NCI-H526 (cell line): ENCODE measurements around the gene VPS13A.
"Not testable (repeated sequence)": the region's sequence is repeated elsewhere in the genome, so short reads cannot be mapped to it uniquely, and the experiment has no call there.

Experiments
- DNase-seq, 2 experiments: peaks; one replicate each; lab custom pipeline; 2025; lab: John Stamatoyannopoulos, UW

VPS13A gene

GRCh38 chr9:77183581-77183980, 6.2 kb downstream of the VPS13A start:
- DNase-seq = no peak

- no peak for DNase-seq
These were observed 10.9 kb downstream of the VPS13A start for GRCh38 chr9:77188242-77188641.

DNA sequence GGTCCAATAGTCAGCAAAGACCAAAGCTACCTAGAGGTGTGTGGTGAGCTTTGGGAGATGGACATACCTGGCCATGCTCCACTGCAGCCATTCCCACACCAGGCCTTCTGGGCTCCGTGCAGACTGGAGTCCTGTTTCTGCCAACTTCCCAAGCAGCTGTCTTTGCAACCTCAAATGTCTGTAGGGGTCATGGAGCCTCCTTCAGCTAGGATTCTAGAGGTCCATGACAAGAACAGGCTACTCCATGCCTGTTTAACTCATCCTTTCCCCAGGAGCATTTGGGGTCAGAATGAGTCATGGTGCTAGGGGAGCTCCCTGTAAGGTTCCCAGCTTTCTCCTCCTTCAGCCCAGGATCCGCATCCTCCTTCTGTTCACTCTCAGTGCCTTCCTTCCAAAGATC, 17.1 kb downstream of the VPS13A start:
- no peak for DNase-seq

GRCh38 chr9:77210116-77210515, 32.8 kb downstream of the VPS13A start:
- no peak for DNase-seq

- no peak for DNase-seq
These were observed 34.2 kb downstream of the VPS13A start for GRCh38 chr9:77211561-77211960.

DNA sequence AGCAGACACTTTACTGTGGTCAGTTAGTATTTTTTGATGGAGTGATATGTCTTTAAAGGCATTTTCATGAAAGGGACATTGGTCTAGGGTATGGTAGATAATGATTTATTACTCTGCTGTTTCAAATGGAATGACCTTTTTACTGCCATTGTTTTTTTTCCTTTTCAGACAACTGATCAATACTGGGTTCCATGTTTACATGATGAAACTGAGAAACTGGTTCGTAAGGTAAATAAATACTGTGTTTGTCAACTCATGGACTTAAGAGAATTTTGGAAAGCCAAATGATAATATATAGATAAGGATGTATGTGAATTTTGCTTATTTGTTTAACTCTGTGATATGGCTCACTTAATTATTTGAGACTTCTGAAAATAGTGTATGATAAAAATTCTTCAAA, 35.5 kb downstream of the VPS13A start:
- no peak for DNase-seq

DNA sequence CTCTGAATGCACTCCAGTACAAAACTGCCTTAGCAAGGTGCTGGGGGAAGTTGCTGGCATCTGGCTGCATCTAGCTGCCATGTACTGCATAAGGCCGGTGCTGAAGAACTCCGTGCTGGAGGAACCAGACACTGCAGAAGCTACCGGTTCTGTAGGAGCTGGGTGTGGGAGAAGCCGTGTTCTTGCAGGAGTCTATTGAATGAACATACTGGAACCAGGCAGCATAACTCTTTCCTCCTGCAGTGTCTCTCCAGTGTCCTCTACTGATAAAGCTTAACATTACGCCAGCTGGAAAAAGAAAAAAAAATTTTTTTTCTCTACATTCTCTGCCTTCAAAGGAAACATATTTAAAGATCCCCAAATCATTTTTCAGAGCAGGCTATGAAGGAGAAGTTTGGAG, 38.5 kb downstream of the VPS13A start:
- DNase-seq = peak in 1 of 2 experiments; percentile 0

GRCh38 chr9:77218612-77219011, 41.3 kb downstream of the VPS13A start:
- no peak for DNase-seq

DNA sequence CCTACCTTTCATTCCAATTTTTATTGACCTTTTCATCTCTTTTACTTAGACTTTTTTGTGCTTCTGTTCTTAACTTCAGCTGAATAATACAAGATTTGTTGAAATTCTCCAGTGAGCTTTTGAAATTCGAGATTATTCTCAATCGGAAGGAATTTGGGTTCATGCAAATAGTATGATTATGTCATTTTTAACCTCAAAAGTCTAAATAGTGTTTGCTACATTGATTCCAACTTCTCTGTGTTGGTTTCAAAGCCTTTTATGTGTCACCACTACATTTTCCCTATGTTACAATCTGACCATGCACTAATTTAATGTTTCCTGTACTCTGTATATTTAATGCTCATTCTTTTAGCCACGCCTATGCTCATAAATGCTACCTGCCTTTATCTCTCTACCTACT, 44.1 kb downstream of the VPS13A start:
- DNase-seq = no peak

GRCh38 chr9:77224746-77225312, 47.5 kb downstream of the VPS13A start:
- DNase-seq = no peak

GRCh38 chr9:77236693-77237092, 59.4 kb downstream of the VPS13A start:
- no peak for DNase-seq

DNA sequence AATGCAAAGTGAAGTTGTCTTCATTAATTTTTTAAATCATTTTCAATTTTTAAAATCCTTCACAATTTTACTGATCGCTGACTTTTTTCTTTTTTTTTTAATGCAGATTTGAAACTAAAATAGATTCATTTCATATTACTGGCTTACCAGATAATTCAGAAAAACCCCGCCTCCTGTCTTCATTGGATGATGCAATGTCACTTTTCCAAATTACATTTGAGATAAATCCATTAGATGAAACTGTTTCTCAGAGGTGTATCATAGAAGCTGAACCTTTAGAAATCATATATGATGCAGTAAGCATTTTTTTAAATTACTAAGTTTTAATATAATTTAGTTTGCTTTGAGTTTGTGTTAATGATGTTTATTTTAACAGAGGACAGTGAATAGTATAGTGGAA, 60.6 kb downstream of the VPS13A start:
- no peak for DNase-seq

GRCh38 chr9:77251050-77251449, 73.7 kb downstream of the VPS13A start:
- no peak for DNase-seq

GRCh38 chr9:77257275-77257674, 79.9 kb downstream of the VPS13A start:
- DNase-seq = no peak

DNA sequence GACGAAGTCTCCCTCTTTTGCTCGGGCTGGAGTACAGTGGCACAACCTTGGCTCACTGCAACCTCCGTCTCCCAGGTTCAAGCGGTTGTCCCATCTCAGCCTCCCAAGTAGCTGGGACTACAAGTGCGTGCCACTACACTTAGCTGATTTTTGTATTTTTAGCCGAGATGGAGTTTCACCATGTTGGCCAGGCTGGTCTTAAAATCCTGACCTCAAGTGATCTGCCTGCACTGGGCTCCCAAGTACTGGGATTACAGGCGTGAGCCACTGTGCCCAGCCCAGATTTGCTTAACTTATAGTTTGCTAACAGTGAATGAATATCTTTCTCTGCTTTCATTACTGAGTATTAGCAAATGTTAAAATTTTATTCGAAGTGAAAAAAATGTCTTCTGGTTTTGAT, 84.3 kb downstream of the VPS13A start:
- DNase-seq = no peak

GRCh38 chr9:77267762-77268161, 90.4 kb downstream of the VPS13A start:
- not testable (repeated sequence) for DNase-seq

DNA sequence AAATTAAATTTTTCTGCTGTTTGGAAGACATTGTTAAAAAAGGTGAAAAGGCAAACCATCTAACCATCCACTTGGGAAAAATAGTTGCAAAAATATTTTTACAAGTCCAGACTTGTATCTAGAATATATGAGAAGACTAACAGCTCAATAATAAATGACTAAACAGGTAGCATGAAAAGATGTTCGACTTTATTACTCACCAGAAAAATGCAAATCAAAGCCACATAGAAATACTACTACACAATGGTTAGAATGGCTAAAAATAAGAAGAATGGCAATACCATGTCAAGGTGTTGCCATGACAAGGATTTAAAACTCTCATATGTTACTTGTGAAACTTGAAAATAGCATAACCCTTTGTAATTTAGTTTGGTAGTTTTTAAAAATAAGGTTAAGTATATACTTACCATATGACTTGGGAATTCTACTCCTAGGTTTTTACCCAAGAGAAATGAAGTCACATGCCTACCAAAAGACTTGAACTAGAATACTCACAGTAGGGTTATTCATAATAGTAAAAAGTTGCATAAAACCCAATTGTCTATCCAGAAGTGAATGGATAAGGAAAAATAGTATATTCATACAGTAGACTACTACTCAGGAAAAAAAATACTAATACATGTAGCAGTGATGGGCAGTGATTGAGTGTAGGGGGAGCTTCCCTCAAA, 93.8 kb downstream of the VPS13A start:
- no peak for DNase-seq

- no peak for DNase-seq
These were observed 99.5 kb downstream of the VPS13A start for GRCh38 chr9:77276799-77277198.

- no peak for DNase-seq
These were observed 100.4 kb downstream of the VPS13A start for GRCh38 chr9:77277719-77278118.

DNA sequence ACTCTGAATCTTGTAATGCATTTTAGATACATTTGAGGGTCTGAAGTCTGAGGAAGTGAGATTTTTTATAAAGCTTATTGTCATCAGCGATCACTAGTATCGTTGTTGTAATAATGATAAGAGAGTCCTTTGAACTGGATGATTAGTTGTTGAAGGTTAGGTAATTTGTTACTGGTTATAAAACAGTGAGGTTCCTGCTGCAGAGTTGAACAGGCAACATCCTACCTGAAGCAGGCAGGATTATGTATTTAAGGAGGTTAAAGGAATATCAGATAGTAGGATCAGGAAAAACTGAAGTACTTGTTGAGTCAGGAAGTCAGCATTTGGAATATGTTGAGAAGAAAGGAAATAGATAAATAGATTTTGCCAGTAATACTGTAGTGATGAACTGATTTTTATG, 106.7 kb downstream of the VPS13A start:
- DNase-seq = no peak

- DNase-seq = no peak
These were observed 107.3 kb downstream of the VPS13A start for GRCh38 chr9:77284616-77285015.

GRCh38 chr9:77290373-77290772, 113.0 kb downstream of the VPS13A start:
- DNase-seq = no peak

DNA sequence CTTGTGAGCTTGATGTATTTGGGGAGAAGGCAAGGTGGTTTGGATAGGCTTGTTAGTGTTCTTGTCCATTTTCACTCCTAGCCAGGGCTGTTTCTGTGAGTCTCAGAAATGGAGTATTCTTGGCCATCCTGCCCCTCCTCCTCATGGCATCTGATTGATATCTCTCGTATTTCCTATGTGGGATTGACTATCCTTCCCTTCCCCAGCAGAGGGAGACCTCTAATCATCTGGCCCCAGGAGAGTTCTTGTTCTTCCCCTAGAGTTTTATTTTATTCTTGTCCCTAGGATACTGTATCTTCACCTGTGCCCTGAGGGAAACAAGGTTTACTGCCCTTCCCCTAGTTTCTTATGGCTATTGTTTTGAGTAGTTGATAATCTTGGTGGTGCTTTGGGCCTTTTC, 114.4 kb downstream of the VPS13A start:
- peak in 1 of 2 experiments; percentile 14 for DNase-seq

DNA sequence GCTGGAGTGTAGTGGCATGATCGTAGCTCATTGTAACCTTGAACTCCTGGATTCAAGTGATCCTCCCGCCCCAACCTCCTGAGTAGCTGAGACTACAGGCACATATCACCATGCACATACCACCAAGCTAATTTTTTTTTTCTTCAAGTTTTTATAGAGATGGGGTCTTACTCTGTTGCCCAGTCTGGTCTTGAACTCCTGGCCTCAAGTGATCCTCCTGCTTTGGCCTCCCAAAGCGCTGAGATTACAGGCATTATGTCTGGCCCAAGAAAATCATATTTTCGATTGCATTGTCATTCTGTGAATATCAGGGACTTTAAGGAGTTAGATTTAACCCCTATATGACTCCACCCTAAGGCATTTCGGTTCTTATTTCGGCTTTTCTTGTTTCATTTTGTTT, 116.6 kb downstream of the VPS13A start:
- no peak for DNase-seq
